SK-N-SH (cell line): Measurements from ENCODE around the gene TTC9.

Experiments used
- CHD2 ChIP-seq: fragments of 150-350 bp; IDR thresholded peaks from 2 replicates; pipeline ENCODE4 v1.6.1; 2018; ENCODE audit warnings: low read length; ENCODE audit not compliant: partially characterized antibody
- POLR2AphosphoS5 ChIP-seq: IDR thresholded peaks from 2 replicates; pipeline ENCODE4 v1.6.1; 2012; ENCODE audit warnings: low read depth, low read length
- RAD21 ChIP-seq: IDR thresholded peaks from 2 replicates; pipeline ENCODE4 v1.6.1; 2012; ENCODE audit warnings: mild to moderate bottlenecking, low read length
- TEAD4 ChIP-seq: IDR thresholded peaks from 2 replicates; pipeline ENCODE4 v1.4.0; 2012; ENCODE audit warnings: mild to moderate bottlenecking, borderline replicate concordance; ENCODE audit not compliant: insufficient read depth
- TF ChIP-seq, protein P1 (sequence below): fragments of 200-600 bp; sonication (generic); IDR thresholded peaks from 2 replicates; pipeline ENCODE4 v1.6.1; 2017; ENCODE audit warnings: antibody characterized with exemption, mild to moderate bottlenecking, moderate library complexity
- TF ChIP-seq, protein P2 (sequence below): IDR thresholded peaks from 2 replicates; pipeline ENCODE4 v1.4.0; 2012; ENCODE audit warnings: low read depth

DNA sequence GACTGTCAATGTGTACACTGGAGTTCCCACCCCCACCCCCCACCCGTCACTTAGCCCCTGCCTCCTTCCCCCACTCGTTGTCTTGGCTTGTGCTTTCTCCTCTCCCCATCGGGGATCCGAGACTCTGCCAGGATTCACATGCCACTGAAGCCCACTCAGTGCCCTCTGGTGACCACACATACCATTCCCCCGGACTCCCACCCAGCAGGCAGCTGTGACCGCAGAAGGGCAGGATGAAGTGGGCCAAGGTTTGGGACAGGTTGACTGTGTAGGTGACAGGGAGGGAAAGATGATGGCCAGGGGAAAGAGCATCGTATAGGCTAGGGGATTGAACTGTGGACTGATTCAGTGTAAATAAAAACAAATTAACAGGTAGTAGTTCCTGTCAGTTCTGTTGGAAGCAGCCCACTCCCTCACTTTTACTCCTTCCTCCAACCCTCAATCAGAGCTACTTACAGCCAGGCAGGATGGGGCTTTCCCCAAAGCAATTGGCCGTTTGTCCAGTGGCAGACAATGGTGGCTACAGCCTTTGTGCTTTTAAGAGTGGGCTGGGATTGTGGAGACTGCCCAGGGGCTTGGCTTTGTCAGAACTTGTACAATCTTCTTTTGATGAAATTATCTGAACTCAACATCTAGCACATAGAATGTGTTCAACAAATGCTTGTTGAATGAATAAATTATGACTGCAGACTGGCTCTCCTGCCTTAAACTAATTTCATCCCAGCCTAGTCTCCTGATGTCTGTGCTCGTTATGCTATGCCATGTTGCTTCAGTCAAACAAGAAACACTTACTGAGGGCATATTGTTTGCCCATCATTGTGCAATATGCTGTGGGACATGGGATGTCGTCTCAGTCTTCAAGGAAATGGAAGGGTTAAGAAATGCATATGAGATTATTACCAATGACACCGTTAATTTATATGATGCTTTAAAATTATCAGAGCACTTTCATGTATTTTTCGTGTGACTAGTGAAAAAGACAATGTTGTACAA lies 30.2 kb downstream of the TTC9 start:
- TF ChIP-seq, protein P1, sequence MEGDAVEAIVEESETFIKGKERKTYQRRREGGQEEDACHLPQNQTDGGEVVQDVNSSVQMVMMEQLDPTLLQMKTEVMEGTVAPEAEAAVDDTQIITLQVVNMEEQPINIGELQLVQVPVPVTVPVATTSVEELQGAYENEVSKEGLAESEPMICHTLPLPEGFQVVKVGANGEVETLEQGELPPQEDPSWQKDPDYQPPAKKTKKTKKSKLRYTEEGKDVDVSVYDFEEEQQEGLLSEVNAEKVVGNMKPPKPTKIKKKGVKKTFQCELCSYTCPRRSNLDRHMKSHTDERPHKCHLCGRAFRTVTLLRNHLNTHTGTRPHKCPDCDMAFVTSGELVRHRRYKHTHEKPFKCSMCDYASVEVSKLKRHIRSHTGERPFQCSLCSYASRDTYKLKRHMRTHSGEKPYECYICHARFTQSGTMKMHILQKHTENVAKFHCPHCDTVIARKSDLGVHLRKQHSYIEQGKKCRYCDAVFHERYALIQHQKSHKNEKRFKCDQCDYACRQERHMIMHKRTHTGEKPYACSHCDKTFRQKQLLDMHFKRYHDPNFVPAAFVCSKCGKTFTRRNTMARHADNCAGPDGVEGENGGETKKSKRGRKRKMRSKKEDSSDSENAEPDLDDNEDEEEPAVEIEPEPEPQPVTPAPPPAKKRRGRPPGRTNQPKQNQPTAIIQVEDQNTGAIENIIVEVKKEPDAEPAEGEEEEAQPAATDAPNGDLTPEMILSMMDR, result no peak
- TF ChIP-seq RAD21, result no peak
- TF ChIP-seq POLR2AphosphoS5, result no peak
- no peak for TF ChIP-seq CHD2
- TF ChIP-seq, protein P2, sequence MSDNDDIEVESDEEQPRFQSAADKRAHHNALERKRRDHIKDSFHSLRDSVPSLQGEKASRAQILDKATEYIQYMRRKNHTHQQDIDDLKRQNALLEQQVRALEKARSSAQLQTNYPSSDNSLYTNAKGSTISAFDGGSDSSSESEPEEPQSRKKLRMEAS, result no peak
- TF ChIP-seq TEAD4, result no peak
